ENCODE data around the gene MORN5.

DNA sequence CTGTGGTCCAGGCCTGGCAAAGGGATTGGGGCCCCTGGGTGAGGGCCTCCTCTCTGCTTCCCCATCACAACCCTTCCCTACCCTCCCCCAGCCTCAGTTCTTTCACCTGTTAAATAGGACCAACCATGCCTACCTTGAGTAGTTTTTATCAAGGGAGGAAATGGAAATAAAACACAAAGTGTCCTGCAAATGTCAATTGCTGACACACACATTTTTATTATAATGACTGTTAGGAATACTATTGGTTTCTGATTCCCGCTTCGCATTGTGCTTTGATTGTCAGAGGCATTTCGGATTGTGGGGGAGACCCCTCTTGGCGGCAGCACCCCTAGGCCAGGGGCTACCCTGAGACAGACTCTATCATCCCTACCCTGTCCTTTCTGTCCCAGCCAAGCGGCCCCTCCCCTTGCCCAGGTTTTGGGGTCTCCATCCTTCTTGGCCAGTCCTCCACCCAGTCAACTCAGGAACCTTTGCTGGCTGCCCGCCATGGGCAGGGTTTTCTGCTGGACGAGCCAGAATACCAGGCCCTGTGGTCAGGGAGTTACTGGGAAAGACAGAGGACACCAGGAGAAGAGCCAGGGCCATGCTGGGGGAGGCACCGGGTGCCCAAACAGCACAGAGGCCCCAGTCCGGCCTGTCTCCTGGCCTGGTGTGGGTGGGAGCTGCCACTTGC is 48.2 kb upstream of the MORN5 start:
- TF ChIP-seq EZH2 (IDR thresholded peaks at IDR 0.05; ENCODE audit: insufficient read depth, poor library complexity, severe bottlenecking) (no peak), EZH2phosphoT487 (IDR thresholded peaks at IDR 0.05; ENCODE audit: insufficient read depth, low read depth) (no peak)

All from GM23248 (cell line).